HT-29 (cell line): ENCODE measurements around the gene HILPDA. TPM values are rescaled to one million over a fixed set of nuclear protein-coding genes. Genes with fewer than 3 reads are reported as not detected.
"Not testable (repeated sequence)": the region's sequence is repeated elsewhere in the genome, so short reads cannot be mapped to it uniquely, and the experiment has no call there.

Experiments
- DNase-seq: peaks from one replicate; pipeline ENCODE4 v3.0.0-alpha.2; 2015; ENCODE audit warnings: low spot score
- total RNA-seq: library from RNA; depleted of rRNA; stranded (reverse); fragments of >200 nt; shearing (Covaris generic); gene quantifications from 2 replicates; pipeline ENCODE4 v1.2.3, GENCODE V29; 2014

The HILPDA gene
- total RNA-seq, 1 experiment from 2014 or later, result 23.5 TPM

DNA sequence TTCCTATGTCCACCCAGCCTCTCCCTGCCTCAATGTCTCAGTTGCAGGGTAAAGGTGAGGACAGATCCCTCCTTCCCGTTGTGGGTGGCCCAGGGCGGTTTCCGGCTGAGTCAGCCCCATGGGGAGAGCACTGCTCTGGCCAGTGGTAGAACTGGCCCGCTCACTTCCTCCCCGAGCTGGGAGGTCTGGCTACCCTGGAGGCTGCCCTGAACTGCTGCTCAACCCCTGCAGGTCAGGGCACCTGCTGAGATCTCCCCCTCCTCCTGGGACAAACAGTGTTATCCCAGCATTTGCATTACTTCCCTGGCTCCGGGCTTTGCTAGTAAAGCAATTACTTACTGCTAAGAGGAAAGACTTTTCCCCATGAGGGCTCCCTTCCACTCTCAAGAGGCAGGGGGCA, 24.5 kb upstream of the HILPDA start:
- DNase-seq, result no peak

GRCh38 chr7:128431754-128432153, 23.9 kb upstream of the HILPDA start:
- no peak for DNase-seq

DNA sequence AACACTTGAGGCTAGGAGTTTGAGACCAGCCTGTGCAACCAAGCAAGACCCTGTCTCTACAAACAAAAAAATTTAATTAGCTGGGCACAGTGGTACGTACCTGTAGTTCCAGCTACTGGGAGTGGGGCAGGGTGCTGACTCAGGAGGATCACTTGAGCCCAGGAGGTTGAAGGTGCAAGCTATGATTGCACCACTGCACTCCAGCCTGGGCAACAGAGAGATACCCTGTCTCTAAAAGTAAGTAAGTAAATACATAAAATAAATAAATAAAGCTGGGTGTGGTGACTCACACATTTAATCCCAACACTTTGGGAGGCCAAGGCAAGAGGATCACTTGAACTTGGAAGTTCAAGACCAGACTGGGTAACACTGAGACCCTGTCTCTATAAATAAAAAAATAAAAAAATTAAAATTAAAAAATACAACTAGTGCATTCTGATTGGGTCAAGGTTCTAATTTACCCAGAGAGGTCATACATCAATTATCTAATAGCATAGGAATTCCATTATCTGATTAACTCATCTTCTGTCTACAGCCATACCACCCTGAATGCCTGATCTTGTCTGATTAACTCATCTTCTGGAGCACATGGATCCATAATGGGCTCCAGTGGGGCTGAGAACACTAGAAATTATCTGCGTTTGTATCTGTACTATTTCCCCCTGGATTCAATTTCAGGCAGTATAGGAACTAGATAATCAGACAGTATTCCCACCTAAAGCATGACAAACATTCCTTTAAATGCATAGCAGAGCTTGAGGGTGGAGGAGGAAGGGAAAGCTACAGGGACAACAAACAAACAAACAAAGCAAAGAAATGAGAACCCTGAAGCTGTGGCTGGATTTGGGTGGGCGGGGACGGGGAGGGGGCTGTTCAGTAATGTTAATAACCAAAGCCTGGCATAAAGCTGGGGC, 21.0 kb upstream of the HILPDA start:
- DNase-seq, result no peak

DNA sequence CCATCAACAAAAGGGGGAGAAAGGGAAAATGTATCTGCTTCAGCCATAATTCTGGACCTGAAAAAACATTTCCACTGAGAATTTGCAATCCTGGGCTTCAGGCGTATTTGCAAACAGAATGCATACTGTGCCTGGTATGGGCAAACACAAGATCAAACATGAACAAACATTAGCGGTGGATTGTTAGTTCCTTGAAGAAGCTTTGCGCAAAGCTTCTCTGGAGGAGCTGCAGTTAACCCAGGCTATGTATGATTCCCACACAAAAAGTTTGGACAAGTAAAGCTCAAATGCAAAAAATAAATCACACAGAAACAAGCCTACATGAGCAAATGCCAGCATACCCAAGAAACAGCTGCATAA, 20.4 kb upstream of the HILPDA start:
- DNase-seq, result peak; percentile 31

DNA sequence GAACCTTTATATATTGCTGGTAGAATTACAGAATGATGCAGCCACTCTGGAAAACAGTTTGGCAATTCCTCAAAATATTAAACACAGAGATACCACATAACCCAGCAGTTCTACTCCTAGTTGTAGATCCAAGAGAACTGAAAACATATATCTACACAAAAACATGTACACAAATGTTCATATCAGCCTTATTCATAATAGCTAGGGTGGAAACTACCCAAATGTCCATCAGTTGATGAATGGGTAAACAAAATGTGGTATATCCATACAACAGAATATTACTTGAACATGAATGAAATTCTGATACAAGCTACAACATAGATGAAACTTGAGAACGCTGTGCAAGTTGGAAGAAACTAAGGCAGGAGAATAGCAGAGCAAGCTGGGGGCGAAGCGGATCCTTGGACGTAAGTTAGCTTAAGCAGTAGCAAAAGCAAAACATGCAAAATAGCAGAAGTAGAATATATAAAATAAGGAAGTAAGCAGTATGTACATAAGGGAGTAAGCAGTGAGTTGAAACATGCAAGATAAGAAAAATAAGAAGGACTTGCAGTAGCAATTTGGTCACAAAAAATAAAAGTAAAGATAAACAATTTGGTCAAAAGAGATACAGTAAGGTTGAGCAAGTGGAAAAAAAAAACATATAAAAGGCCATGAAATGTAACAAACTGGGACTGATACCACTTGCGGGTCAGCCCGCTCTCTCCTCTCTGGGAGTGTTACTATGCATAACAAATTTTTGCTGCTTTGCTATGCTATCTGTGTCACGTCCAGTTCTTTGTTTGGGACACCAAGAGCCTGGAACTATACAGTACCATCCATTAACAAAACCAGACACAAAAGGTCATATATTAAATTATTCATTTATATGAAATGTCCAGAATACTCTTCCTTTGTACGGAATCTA, 18.0 kb upstream of the HILPDA start:
- DNase-seq, result no peak

DNA sequence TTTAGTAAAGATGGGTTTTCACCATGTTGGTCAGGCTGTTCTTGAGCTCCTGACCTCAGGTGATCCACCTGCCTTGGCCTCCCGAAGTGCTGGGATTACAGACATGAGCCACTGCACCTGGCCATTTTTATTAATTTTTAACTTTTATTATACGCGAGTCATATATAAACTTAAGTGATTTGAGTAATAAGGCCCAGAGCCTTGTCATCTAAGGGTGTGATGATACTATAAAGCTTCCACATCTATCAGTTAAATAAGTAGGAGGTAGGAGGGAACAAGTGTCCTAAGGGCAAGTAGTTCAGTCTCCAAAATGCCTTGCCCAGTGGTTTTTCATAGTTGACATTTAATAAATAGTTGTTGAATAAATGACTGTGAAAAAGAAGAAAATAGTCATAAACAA, 13.3 kb upstream of the HILPDA start:
- no peak for DNase-seq

DNA sequence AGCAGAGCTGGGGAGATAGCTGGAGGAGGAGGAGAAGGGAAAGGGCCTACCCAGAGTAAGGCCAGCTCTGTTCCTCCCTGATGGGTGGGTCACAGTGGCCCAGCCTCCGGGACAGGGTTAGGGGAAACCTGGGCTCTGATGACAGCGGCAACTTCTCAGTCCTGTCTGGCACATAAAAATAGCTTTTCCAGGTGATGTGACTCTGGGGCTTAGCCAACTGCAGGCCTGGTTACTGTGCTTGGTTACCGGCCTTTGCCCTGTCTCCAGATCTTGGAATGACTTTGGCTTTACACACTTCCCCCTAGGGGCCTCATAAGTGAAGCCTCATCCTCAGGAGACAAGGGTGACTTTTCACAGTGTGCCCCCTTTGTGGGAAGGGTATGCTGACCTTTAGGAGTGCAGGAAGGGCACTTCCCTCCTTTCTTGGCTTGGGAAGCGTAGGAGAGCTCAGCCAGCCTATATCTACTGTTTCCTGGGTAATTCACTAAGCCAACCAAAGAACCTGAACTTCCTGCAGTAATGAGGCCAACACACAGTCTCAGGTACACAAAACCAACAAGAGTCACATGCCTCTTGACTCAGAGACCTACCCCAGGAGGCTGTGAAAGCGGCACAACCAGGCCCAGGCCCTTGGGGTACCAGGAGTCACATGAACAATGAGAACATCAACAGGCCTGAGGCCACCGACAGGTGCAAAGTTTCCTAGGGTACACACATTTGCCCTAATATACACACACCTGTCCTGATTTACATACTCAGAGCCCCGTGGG, 11.7 kb upstream of the HILPDA start:
- no peak for DNase-seq

DNA sequence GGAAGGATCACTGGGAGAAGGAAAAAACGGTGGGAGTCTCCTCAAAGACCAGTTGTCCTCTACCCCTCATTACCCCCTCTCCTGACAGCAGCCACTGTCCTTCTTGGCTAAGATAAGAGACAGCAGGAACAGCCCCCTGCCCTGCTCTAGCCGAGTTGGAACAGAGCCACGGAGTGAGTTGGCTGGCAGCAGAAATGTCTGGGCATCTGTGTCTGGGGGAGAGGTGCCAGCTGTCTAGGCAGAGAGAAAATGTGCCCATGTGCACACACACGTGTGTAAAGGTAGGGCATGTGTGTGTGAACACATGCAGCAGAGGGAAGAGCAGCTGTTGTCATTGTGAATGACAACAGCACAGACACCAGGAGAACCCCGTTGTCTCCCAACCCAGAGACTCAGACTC, 9.4 kb upstream of the HILPDA start:
- DNase-seq, result no peak

DNA sequence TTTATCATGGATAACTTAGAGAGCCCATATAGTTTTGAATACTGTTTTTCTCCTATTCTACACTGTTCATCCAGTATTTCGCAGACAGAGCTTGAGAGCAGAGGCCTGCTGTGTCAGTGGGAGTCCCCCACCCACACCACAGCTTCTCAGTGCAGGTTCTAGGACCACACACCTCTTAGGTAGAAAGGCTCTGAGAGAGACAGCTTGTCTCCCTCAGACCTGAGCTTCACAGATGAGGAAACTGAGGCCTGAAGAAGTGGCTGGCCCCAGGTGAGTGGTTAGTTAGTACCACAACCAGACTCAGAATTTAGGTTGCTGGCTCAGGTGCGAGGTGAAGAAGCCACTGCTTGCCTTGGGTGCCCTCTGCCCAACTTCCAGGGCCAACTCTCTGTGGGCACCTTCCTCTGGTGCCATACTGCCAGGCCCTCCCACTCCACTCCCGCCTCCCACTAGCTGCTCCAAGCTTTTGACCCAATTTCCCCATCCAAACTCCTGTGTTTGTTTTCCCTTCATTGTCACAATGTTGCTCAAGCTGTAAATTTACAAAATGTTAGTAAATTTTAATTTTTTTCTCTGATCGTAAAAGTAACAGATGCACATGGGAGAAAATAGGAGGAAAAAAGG, 7.6 kb upstream of the HILPDA start:
- no peak for DNase-seq

GRCh38 chr7:128448751-128449302, 6.9 kb upstream of the HILPDA start:
- no peak for DNase-seq

DNA sequence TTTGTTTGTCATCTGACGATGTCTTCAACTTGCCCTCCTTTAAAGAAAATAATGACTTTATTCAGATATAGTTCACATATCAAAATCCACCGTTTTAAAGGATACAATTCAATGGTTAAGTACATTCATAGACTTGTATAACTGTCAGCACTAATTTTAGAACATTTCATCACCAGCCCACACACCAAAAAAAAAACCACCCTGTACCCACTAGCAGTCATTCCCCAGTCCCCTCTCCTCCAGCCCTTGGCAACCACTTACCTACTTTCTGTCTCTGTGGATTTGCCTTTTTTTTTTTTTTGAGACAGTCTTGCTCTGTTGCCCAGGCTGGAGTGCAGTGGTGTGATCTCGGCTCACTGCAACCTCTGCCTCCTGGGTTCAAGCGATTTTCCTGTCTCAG, 5.3 kb upstream of the HILPDA start:
- no peak for DNase-seq

- no peak for DNase-seq
These were observed 4.8 kb upstream of the HILPDA start for GRCh38 chr7:128450913-128451312.

DNA sequence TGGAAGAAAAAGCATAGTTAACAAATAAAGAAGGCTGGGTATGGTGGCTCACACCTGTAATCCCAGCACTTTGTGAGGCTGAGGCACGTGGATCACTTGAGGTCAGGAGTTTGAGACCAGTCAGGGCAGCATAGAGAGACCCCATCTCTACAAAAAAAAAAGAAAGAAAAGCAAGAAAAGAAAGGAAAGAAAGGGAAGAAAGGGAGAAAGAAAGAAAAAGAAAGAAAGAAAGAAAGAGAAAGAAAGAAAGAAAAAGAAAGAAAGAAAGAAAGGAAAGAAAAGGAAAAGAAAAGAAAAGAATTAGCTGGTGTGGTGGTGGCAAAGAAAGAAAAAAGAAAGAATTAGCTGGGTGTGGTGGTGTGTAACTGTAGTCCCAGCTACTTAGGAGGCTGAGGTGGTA, 3.1 kb upstream of the HILPDA start:
- no peak for DNase-seq

- DNase-seq, result no peak
These were observed 1.6 kb upstream of the HILPDA start for GRCh38 chr7:128453836-128454804.

DNA sequence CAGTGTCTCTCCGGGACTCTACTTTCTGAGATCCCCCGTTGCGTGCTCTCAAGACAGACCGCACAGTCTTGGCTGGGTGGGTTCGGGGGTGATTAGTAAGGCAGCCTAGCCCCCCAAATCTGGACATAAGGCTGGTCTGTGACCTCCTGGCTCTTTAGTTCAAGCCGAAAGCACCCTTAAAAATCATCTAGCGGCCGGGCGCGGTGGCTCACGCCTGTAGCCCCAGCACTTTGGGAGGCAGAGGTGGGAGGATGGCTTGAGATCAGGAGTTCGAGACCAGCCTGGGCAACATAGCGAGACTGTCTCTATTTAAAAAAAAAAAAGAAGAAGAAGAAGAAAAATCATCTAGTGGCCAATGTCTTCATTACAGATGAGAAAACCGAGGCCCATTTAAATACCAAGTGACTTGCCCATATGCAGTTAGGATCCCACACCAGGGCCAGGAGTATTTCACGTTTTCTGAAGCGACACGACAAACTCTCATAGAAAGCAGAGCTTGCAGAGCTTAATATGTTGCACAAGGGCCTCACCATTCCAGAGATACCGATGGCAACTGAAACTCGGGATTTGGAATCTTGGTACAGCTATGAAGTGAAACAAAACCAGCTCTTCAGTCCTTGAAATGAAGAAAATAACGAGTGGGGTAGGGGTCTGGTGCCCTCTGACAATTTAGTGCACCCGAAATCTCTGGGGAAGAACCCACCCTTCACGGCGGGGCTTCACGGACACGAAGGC, 703 bp upstream of the HILPDA start:
- DNase-seq, result peak; percentile 52

DNA sequence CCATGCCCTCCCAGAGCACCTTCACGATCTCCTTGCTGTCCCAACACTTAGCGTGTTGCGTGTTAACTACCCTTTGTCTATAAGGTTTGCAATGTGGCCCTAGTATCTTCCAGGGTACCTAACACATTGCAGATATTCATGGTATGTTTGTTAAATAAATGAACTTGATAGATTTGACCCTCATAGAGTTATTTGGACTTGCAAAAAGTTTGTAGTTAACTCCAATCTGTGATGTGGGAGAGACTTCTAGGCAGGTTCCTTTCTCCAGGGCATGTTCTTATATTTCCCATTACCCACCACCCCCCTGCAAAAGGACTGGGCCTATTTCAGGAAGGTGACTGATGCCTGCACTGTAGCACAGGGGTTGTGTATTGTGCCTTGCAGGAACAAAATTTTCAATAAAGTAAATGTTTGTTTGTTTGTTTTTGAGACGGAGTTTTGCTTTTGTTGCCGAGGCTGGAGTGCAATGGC, 612 bp downstream of the HILPDA start:
- peak; percentile 63 for DNase-seq

DNA sequence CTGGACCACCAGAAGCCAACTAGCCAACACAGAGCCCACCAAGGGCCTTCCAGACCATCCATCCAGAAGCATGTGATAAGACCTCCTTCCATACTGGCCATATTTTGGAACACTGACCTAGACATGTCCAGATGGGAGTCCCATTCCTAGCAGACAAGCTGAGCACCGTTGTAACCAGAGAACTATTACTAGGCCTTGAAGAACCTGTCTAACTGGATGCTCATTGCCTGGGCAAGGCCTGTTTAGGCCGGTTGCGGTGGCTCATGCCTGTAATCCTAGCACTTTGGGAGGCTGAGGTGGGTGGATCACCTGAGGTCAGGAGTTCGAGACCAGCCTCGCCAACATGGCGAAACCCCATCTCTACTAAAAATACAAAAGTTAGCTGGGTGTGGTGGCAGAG, 1.7 kb downstream of the HILPDA start:
- DNase-seq, result not testable (repeated sequence)

DNA sequence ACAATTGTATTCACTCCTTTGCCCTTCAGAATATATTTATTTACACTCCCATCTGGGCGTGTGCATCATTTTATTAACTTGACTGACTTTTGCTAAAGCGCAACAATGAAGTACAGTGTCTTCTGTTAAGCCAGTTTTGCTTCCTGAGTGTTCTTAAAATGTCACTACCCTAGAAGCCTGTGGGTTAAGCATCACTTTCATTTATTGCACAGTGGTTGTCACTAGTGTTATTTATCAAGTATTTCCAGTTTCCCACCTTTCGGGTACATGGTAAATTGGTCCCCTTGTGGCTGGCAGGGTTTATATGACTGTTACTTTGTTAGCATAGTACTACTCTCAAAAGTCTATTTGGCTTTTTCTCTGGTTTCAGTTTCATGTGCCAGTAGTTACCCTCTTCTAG, 3.3 kb downstream of the HILPDA start:
- DNase-seq, result peak; percentile 31

DNA sequence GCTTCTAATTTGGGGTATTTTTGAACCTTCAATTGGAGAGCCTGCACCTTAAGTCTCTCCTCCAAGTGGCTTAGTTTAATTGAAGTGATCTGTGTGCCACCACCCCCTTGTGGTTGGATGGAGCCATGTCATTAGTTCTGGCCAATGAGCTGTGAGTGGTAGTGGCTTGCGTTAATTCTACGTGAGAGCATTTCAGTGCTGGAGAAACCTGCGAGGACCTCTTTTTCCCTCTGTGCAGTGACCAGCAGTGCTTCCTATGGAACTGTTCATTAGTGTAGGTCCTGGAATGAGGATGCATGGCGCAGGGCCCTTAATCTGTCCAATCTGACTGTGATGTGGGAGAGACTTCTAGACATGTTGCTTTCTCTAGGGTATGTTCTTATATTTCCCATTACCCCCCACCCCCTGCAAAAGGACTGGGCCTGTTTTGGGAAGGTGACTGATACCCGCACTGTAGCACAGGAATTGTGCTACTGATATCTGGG, 3.8 kb downstream of the HILPDA start:
- peak; percentile 84 for DNase-seq
